GM21381 (cell line): ENCODE results near the gene LOXL4.

Experiments used
- ATAC-seq: cut with Tn5 transposase; IDR thresholded peaks from one replicate; pipeline ENCODE4 v1.9.1; 2021; ENCODE audit warnings: mild to moderate bottlenecking, moderate library complexity; ENCODE audit not compliant: unreplicated experiment

LOXL4 gene

GRCh38 chr10:98295907-98296306, 27.9 kb upstream of the LOXL4 start:
- ATAC-seq, result no peak

GRCh38 chr10:98295401-98295811, 27.4 kb upstream of the LOXL4 start:
- ATAC-seq, result no peak

GRCh38 chr10:98294270-98294627, 26.3 kb upstream of the LOXL4 start:
- no peak for ATAC-seq

- ATAC-seq, result no peak
These were observed 25.7 kb upstream of the LOXL4 start for GRCh38 chr10:98293550-98294269.

GRCh38 chr10:98292971-98293370, 25.0 kb upstream of the LOXL4 start:
- no peak for ATAC-seq

- no peak for ATAC-seq
These were observed 21.8 kb upstream of the LOXL4 start for GRCh38 chr10:98289802-98290209.

- no peak for ATAC-seq
These were observed 19.3 kb upstream of the LOXL4 start for GRCh38 chr10:98287321-98287720.

- no peak for ATAC-seq
These were observed 18.4 kb upstream of the LOXL4 start for GRCh38 chr10:98286419-98286818.

- ATAC-seq, result no peak
These were observed 17.4 kb upstream of the LOXL4 start for GRCh38 chr10:98285416-98285815.

GRCh38 chr10:98276311-98276710, 8.3 kb upstream of the LOXL4 start:
- no peak for ATAC-seq

GRCh38 chr10:98274562-98274961, 6.6 kb upstream of the LOXL4 start:
- no peak for ATAC-seq

- ATAC-seq, result no peak
These were observed 5.3 kb upstream of the LOXL4 start for GRCh38 chr10:98273057-98273850.

GRCh38 chr10:98272656-98273055, 4.7 kb upstream of the LOXL4 start:
- ATAC-seq, result no peak

GRCh38 chr10:98272245-98272644, 4.3 kb upstream of the LOXL4 start:
- no peak for ATAC-seq

- ATAC-seq, result no peak
These were observed 2.8 kb upstream of the LOXL4 start for GRCh38 chr10:98270786-98271185.

- ATAC-seq, result no peak
These were observed 2.2 kb upstream of the LOXL4 start for GRCh38 chr10:98270073-98270740.

- ATAC-seq, result no peak
These were observed 1.5 kb upstream of the LOXL4 start for GRCh38 chr10:98269435-98269912.

- ATAC-seq, result no peak
These were observed 869 bp upstream of the LOXL4 start for GRCh38 chr10:98268694-98269431.

- no peak for ATAC-seq
These were observed 713 bp downstream of the LOXL4 start for GRCh38 chr10:98267069-98267893.

GRCh38 chr10:98266647-98267046, 1.3 kb downstream of the LOXL4 start:
- ATAC-seq, result no peak
